ENCODE measurements around the gene BTBD9. TPM values are rescaled to one million over a fixed set of nuclear protein-coding genes. Genes with fewer than 3 reads are reported as not detected.
A peak's percentile ranks its signal among the peaks of the same experiment; 100 is the strongest.

Gene BTBD9
- total and polyA plus RNA-seq, 9 of the 15 experiments (the other 6 are each of a cell fraction or from before 2014, with no cell fraction given), result 0.08 to 1.6 (median 0.58) TPM

DNA sequence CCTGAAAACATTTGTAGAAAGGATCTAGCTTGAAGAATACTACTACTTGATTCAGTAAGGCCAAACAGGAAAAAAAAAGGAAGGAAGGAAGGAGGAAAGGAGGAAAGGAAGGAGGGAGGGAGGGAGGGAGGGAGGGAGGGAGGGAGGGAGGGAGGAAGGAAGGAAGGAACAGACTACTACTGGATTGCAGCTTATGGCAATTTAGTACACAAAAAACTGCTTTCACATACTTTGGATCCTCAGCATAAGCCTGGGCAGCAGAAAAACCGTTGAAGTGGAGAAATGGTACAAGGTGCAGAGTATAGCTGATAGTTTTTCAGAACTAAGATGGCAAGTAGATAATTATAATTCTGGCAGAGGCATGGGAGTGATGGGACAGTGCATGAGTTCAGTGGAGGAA, 201.6 kb downstream of the BTBD9 start:
- BruUV-seq (replicated peaks), result no TSS peak
- Histone ChIP-seq H3K27me3 (ENCODE audit: control insufficient read depth in 2 of 2, insufficient read depth in 2 of 2, low read length in 2 of 2) (peaks cover 9 to 10% of the 10 kb centered on the region in 2 experiments; a peak in 4 of 5 replicates), H3K9ac (ENCODE audit: insufficient read depth in 1 of 2, low read depth in 2 of 2, low read length in 2 of 2) (no peak overlapping the region), H3K36me3 (ENCODE audit: control insufficient read depth, insufficient read depth, low read length) (no peaks in the 10 kb centered on the region), H3K27ac (ENCODE audit: extremely low read depth, low read depth, low read length) (no peak overlapping the region), H4K20me1 (replicated peaks; ENCODE audit: control insufficient read depth, insufficient read depth, low read length) (no peaks in the 10 kb centered on the region), H3K4me2 (ENCODE audit: insufficient read depth, low read length) (no peak overlapping the region), H3K4me1 (replicated peaks in 1 of 2; ENCODE audit: control insufficient read depth in 2 of 2, insufficient read depth in 2 of 2, low read length in 2 of 2) (no peaks in the 10 kb centered on the region), H3K79me2 (ENCODE audit: control insufficient read depth, insufficient read depth, low read length) (no peaks in the 10 kb centered on the region), H3K9me3 (replicated peaks; ENCODE audit: control insufficient read depth, insufficient read depth, low read depth, low read length) (no peaks in the 10 kb centered on the region), H2AFZ (ENCODE audit: low read depth, low read length) (no peak overlapping the region), H3K4me3 (no peak overlapping the region), H3K9me1 (ENCODE audit: control insufficient read depth, insufficient read depth, low read length) (no peaks in the 10 kb centered on the region)
- ChIA-PET CTCF (ENCODE audit: low intra/inter-chr PET ratio) (no interaction called here), POLR2A (interaction anchor here (0.6 kb wide), 1 partner anchor 17 kb away, joined by 3 read pairs; no protein-coding TSS in a partner anchor)
- TF ChIP-seq ZNF41 (CRISPR knock-in tag; conservative IDR thresholded peaks at IDR 0.05), result no peak
- TF ChIP-seq PCBP2 (IDR thresholded peaks at IDR 0.05; ENCODE audit: low read depth, low read length, poor library complexity, severe bottlenecking), result peak; percentile 41
- no peak for TF ChIP-seq PURB (CRISPR knock-in tag; IDR thresholded peaks at IDR 0.05; ENCODE audit: low read depth)
- TF ChIP-seq, protein P1, sequence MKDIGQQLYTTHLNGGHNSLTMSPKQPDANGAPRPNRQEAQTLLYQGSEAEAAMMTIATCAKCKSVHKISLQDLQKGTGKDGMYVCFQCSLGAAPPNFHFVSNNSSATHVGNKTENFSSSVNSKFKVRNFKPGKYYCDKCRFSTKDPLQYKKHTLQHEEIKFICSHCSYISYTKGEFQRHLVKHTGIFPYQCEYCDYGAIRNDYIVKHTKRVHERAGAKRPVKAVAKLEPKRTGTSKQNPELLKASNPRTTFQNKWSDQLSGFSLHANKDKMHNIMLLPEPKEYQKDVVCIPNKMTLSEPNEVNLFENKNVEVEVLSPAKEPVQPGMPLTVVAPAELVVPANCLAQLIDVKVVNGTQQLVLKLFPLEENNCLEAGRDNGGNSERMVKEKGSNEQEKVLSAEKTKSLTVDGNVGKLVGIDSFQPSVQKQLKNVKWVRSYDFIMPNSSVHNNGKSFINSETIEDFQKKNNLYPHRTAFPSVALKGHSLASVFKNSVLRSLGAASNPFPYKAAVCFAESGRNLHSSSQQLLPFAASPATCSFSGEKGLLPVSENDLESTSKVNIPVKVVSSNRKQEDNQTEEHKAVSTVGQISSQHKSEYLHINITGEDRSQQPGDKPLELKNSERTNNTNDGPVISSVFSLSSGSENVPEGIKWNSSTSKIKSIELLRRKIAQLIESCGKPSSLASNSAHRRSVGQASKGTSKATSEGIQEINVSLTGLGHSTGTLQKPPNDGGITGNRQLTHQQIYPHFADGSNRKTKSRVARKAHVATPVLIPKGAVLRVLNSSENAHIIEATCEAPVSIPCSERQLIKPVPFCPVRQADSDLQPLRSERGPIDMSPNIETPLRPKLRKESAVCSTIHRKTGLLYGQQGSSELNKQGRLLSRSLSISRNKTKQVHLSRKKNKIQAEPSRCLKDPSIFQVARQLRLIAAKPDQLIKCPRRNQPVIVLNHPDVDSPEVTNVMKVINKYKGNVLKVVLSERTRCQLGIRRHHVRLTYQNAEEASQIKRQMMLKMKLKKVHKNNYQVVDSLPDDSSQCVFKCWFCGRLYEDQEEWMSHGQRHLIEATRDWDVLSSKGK (CRISPR knock-in tag; IDR thresholded peaks at IDR 0.05), result no peak
- no peak for TF ChIP-seq TBL1XR1 (IDR thresholded peaks at IDR 0.05; ENCODE audit: low read length in 2 of 2)
- no peak for TF ChIP-seq CTBP1 (IDR thresholded peaks at IDR 0.05; ENCODE audit: borderline replicate concordance)
- TF ChIP-seq ZNF77 (CRISPR knock-in tag; IDR thresholded peaks at IDR 0.05), result no peak
- TF ChIP-seq, protein P2, sequence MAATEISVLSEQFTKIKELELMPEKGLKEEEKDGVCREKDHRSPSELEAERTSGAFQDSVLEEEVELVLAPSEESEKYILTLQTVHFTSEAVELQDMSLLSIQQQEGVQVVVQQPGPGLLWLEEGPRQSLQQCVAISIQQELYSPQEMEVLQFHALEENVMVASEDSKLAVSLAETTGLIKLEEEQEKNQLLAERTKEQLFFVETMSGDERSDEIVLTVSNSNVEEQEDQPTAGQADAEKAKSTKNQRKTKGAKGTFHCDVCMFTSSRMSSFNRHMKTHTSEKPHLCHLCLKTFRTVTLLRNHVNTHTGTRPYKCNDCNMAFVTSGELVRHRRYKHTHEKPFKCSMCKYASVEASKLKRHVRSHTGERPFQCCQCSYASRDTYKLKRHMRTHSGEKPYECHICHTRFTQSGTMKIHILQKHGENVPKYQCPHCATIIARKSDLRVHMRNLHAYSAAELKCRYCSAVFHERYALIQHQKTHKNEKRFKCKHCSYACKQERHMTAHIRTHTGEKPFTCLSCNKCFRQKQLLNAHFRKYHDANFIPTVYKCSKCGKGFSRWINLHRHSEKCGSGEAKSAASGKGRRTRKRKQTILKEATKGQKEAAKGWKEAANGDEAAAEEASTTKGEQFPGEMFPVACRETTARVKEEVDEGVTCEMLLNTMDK (IDR thresholded peaks at IDR 0.05; ENCODE audit: borderline replicate concordance, insufficient read depth, low read depth, low read length, poor library complexity, severe bottlenecking), result no peak
- ATAC-seq (no peak), FAIRE-seq (no peak), DNase-seq (ENCODE audit: extremely low read depth in 1 of 4, low spot score in 3 of 4) (no peak)
- in situ Hi-C loops (cut with MboI), result no loop called here
- intact Hi-C loops (cut with micrococcal nuclease), result loop anchor here (10.0 kb wide), 1 partner anchor 1037 kb away; no protein-coding TSS in a partner anchor
- 7% methylated on average over 1 of the region's 1 CpG for WGBS (ENCODE audit: insufficient coverage, low coverage, missing lambda C conversion rate)
